A673 (cell line): ENCODE measurements around the gene DNAJB4.

Experiments used
- CTCF ChIP-seq: fragments of 300-800, 200-600 bp; sonication (generic); conservative IDR thresholded peaks from 2 replicates; pipeline ENCODE4 v1.5.1; 2017; ENCODE audit warnings: low read depth, mild to moderate bottlenecking, antibody characterized with exemption, low read length, moderate library complexity, mixed read lengths
- EZH2 ChIP-seq: fragments of 200-600 bp; sonication (generic); IDR thresholded peaks from 2 replicates; pipeline ENCODE4 v1.6.1; 2017; ENCODE audit warnings: borderline replicate concordance, low read depth, mild to moderate bottlenecking, mixed read lengths, antibody characterized with exemption, low read length; ENCODE audit not compliant: poor library complexity, severe bottlenecking

GRCh38 chr1:77990629-77991204, 14.0 kb upstream of the DNAJB4 start:
- TF ChIP-seq CTCF, result no peak
- no peak for TF ChIP-seq EZH2
